SK-N-SH treated with all-trans-retinoic acid at 6 μM for 48 hours (cell line): ENCODE measurements around the gene DDRGK1.

Source experiments
- ATAC-seq: fragments of 200-7000 bp; cut with Tn5 transposase; 3 replicates; pipeline ENCODE4 v1.9.1; 2020; ENCODE audit warnings: mild to moderate bottlenecking, moderate library complexity
- ARNTL ChIP-seq: fragments of 450-650 bp; formaldehyde crosslinking; IDR thresholded peaks from 2 replicates; pipeline ENCODE4 v1.5.0; 2020; ENCODE audit warnings: low read depth, mild to moderate bottlenecking, moderate library complexity, borderline replicate concordance
- BACH2 ChIP-seq: fragments of 250-450 bp; sonication (Bioruptor Pico); IDR thresholded peaks from 2 replicates; pipeline ENCODE4 v1.9.0; 2021; ENCODE audit warnings: mild to moderate bottlenecking, borderline replicate concordance
- CSDC2 ChIP-seq: fragments of 250-450 bp; sonication (Bioruptor Pico); IDR thresholded peaks from 2 replicates; pipeline ENCODE4 v1.5.0; 2020; ENCODE audit warnings: mild to moderate bottlenecking, moderate library complexity
- ESRRG ChIP-seq: fragments of 250-450 bp; sonication (Bioruptor Pico); IDR thresholded peaks from 2 replicates; pipeline ENCODE4 v1.6.1; 2021; ENCODE audit warnings: mild to moderate bottlenecking
- GLIS3 ChIP-seq: fragments of 250-450 bp; sonication (Bioruptor Pico); IDR thresholded peaks from 2 replicates; pipeline ENCODE4 v1.5.0; 2020; ENCODE audit warnings: mild to moderate bottlenecking, moderate library complexity
- ISL1 ChIP-seq: fragments of 250-450 bp; sonication (Bioruptor Pico); IDR thresholded peaks from 2 replicates; pipeline ENCODE4 v2.1.2; 2022; ENCODE audit warnings: mild to moderate bottlenecking, moderate library complexity
- OSR1 ChIP-seq: fragments of 250-450 bp; sonication (Bioruptor Pico); IDR thresholded peaks from 2 replicates; pipeline ENCODE4 v1.8.0; 2022; ENCODE audit warnings: moderate library complexity, mild to moderate bottlenecking, inconsistent platforms
- PPARA ChIP-seq: fragments of 250-450 bp; sonication (Bioruptor Pico); IDR thresholded peaks from 2 replicates; pipeline ENCODE4 v1.5.0; 2020; ENCODE audit warnings: mild to moderate bottlenecking, borderline replicate concordance
- RARB ChIP-seq: fragments of 250-450 bp; sonication (Bioruptor Pico); IDR thresholded peaks from 2 replicates; pipeline ENCODE4 v1.8.0; 2021; ENCODE audit warnings: mild to moderate bottlenecking, moderate library complexity
- SNAI2 ChIP-seq: fragments of 250-450 bp; sonication (Bioruptor Pico); IDR thresholded peaks from 2 replicates; pipeline ENCODE4 v1.5.0; 2020; ENCODE audit warnings: mild to moderate bottlenecking, moderate library complexity
- TCF4 ChIP-seq: fragments of 250-450 bp; sonication (Bioruptor Pico); IDR thresholded peaks from 2 replicates; pipeline ENCODE4 v1.8.0; 2021; ENCODE audit warnings: mild to moderate bottlenecking, moderate library complexity, borderline replicate concordance
- TOX ChIP-seq: fragments of 250-450 bp; sonication (Bioruptor Pico); IDR thresholded peaks from 2 replicates; pipeline ENCODE4 v1.8.0; 2021; ENCODE audit warnings: mild to moderate bottlenecking, moderate library complexity, borderline replicate concordance
- ZC3H10 ChIP-seq: fragments of 250-450 bp; sonication (Bioruptor Pico); IDR thresholded peaks from 2 replicates; pipeline ENCODE4 v1.5.1; 2021; ENCODE audit warnings: mild to moderate bottlenecking, moderate library complexity
- ZFP3 ChIP-seq: fragments of 250-450 bp; sonication (Bioruptor Pico); IDR thresholded peaks from 2 replicates; pipeline ENCODE4 v1.5.0; 2020; ENCODE audit warnings: mild to moderate bottlenecking, moderate library complexity
- ZFP30 ChIP-seq: fragments of 450-650 bp; formaldehyde crosslinking; IDR thresholded peaks from 2 replicates; pipeline ENCODE4 v1.5.0; 2022; ENCODE audit warnings: mild to moderate bottlenecking, moderate library complexity
- ZNF565 ChIP-seq: fragments of 450-650 bp; formaldehyde crosslinking; conservative IDR thresholded peaks from 2 replicates; pipeline ENCODE4 v1.5.0; 2020; ENCODE audit warnings: low read depth, mild to moderate bottlenecking, moderate library complexity
- ZNF70 ChIP-seq: fragments of 450-650 bp; formaldehyde crosslinking; IDR thresholded peaks from 2 replicates; pipeline ENCODE4 v1.5.0; 2020; ENCODE audit warnings: mild to moderate bottlenecking, moderate library complexity
- ZNF8 ChIP-seq: fragments of 450-650 bp; formaldehyde crosslinking; IDR thresholded peaks from 2 replicates; pipeline ENCODE4 v1.5.0; 2020; ENCODE audit warnings: mild to moderate bottlenecking, moderate library complexity
- TF ChIP-seq, protein P1 (sequence below): fragments of 250-450 bp; sonication (Bioruptor Pico); IDR thresholded peaks from 2 replicates; pipeline ENCODE4 v1.8.0; 2020; ENCODE audit warnings: mild to moderate bottlenecking, moderate library complexity, borderline replicate concordance
- TF ChIP-seq, protein P2 (sequence below): fragments of 250-450 bp; sonication (Bioruptor Pico); IDR thresholded peaks from 2 replicates; pipeline ENCODE4 v1.5.1; 2020; ENCODE audit warnings: low read depth, mild to moderate bottlenecking, moderate library complexity
- TF ChIP-seq, protein P3 (sequence below): fragments of 250-450 bp; sonication (Bioruptor Pico); IDR thresholded peaks from 2 replicates; pipeline ENCODE4 v1.5.1; 2021; ENCODE audit warnings: mild to moderate bottlenecking, moderate library complexity
- TF ChIP-seq, protein P4 (sequence below): fragments of 250-450 bp; sonication (Bioruptor Pico); IDR thresholded peaks from 2 replicates; pipeline ENCODE4 v1.5.0; 2020; ENCODE audit warnings: mild to moderate bottlenecking, moderate library complexity

Gene DDRGK1

DNA sequence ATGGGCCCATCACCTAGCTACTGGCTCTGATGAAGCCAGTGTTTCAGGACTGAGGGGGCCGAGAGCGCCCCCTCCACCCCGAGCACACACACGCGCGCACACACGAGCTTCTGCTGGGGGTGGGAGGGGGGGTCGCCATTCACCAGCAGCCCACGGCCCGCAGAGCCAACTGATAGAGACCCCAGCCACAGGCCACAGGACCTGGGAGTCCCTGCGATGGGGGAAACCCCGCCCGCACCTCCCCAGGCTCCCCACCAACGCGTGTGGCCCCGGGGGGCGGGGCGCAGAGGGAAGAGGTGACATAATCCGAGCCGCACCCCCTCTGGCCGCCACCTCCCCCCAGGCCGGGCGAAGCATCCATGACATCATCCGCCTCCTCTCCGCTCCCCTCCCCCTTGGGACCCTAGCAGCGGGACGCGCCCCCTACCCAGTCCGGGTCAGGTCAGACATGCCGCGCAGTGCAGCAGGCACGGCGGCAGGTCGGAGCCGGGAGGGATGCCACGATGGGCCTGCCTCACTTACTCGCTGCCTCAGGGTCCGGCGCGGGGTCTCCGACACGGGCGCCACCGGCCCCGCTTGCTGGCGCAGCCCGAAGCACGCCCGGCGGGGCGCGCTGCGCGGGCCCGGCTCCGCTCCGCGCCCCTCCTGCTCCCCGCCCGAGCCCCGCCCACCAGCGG, 31.4 kb downstream of the DDRGK1 start, which contains the start of gene LZTS3 (continued):
- TF ChIP-seq ZNF8 (CRISPR knock-in tag) (no peak), ZFP3 (CRISPR knock-in tag) (no peak), ZNF565 (CRISPR knock-in tag) (0 out of 2 replicates have a peak, but pooled peaks have one; percentile 23)

- TF ChIP-seq RARB (CRISPR knock-in tag) (no peak), TCF4 (no peak), ARNTL (CRISPR knock-in tag) (no peak), TOX (CRISPR knock-in tag) (no peak), ISL1 (CRISPR knock-in tag) (no peak), ZNF8 (CRISPR knock-in tag) (no peak), OSR1 (CRISPR knock-in tag) (no peak), ZNF70 (no peak), ZNF565 (CRISPR knock-in tag) (no peak), ZC3H10 (CRISPR knock-in tag) (no peak), ZFP30 (CRISPR knock-in tag) (no peak), CSDC2 (CRISPR knock-in tag) (no peak), SNAI2 (CRISPR knock-in tag) (no peak)
- ATAC-seq, result no peak
Observed at GRCh38 chr20:3172126-3172932, 32.2 kb downstream of the DDRGK1 start.

DNA sequence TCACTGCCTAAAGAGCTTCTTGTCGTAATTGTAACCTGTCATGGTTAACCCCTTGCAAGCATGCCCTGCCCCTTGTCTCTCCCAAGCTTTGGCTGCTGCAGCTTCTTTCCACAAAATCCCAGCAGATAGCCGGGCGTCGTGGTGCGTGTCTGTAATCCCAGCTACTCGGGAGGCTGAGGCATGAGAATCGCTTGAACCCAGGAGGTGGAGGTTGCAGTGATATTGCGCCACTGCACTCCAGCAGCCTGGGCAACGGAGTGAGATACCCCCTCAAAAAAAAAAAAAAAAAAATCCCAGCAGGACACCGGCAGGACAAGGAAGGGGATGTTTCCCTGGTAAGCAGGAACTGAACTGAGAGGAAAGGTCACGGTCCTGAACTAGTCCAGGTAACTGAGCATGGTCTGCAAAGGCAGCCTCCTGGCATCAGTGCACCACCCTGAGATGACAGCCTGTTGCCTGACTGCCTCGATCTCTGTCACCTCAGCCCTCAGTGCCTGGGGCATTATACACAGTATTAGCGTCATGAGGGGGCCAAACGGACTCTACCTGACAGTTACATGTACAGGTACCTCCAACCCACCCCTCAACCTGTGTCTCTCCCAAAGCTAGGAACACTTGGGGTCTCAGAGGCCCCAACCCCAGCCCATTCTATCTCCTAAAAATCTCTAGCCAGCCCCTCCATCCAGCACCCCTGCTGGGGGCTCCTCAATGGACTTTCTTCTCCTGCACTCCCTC, 32.9 kb downstream of the DDRGK1 start:
- TF ChIP-seq ZC3H10 (CRISPR knock-in tag), result no peak
- TF ChIP-seq, protein P1, sequence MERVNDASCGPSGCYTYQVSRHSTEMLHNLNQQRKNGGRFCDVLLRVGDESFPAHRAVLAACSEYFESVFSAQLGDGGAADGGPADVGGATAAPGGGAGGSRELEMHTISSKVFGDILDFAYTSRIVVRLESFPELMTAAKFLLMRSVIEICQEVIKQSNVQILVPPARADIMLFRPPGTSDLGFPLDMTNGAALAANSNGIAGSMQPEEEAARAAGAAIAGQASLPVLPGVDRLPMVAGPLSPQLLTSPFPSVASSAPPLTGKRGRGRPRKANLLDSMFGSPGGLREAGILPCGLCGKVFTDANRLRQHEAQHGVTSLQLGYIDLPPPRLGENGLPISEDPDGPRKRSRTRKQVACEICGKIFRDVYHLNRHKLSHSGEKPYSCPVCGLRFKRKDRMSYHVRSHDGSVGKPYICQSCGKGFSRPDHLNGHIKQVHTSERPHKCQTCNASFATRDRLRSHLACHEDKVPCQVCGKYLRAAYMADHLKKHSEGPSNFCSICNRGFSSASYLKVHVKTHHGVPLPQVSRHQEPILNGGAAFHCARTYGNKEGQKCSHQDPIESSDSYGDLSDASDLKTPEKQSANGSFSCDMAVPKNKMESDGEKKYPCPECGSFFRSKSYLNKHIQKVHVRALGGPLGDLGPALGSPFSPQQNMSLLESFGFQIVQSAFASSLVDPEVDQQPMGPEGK (CRISPR knock-in tag), result no peak
- no peak for TF ChIP-seq TCF4
- TF ChIP-seq, protein P2, sequence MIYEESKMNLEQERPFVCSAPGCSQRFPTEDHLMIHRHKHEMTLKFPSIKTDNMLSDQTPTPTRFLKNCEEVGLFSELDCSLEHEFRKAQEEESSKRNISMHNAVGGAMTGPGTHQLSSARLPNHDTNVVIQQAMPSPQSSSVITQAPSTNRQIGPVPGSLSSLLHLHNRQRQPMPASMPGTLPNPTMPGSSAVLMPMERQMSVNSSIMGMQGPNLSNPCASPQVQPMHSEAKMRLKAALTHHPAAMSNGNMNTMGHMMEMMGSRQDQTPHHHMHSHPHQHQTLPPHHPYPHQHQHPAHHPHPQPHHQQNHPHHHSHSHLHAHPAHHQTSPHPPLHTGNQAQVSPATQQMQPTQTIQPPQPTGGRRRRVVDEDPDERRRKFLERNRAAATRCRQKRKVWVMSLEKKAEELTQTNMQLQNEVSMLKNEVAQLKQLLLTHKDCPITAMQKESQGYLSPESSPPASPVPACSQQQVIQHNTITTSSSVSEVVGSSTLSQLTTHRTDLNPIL, result no peak
- no peak for TF ChIP-seq ZNF565 (CRISPR knock-in tag)
- no peak for TF ChIP-seq ISL1 (CRISPR knock-in tag)
- TF ChIP-seq ZFP30 (CRISPR knock-in tag), result no peak
- TF ChIP-seq GLIS3 (CRISPR knock-in tag), result no peak
- no peak for ATAC-seq

DNA sequence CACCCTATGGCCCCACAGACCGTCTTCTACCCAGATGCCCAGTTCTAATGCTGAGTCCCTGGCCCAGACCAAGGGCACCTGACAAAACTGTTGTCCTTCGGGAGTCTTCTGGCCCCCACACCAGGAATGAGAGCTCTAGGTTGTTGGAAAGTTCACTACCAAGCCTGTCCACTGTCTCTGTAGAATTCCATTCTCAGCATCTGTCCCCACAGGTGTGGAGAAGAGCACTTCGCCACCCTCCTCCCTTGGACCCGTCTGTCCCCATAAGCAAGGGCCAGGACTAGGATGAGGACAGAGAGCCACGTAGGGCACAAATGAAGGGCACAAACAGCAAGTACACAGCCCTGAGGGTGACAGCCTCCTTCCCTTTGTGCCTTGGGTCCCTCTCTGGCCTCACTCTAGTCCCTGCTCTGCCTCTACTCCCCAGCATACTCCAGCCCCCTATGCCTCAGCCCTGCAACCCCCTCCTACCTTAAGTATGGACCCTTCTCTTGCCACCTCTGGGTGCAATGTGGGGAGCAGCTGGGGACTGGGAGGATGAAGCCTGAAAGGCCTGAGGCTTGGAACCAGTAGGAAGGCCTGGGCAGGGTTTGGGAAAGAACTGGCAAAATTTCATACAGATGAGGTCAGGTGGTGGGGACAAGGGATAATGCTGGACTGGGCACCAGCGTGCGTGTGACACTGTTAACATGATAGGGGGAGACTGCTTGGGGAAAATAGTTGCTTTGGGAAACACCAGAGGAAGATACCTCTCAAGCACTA, 35.5 kb downstream of the DDRGK1 start:
- no peak for ATAC-seq
- TF ChIP-seq RARB (CRISPR knock-in tag) (no peak), PPARA (CRISPR knock-in tag) (no peak), OSR1 (CRISPR knock-in tag) (no peak), ZNF565 (CRISPR knock-in tag) (no peak), TOX (CRISPR knock-in tag) (no peak), TCF4 (no peak), ZFP3 (CRISPR knock-in tag) (no peak), ZFP30 (CRISPR knock-in tag) (no peak), CSDC2 (CRISPR knock-in tag) (no peak), BACH2 (CRISPR knock-in tag) (no peak), SNAI2 (CRISPR knock-in tag) (no peak), GLIS3 (CRISPR knock-in tag) (no peak), ESRRG (CRISPR knock-in tag) (no peak), ARNTL (CRISPR knock-in tag) (no peak)
- TF ChIP-seq, protein P3, sequence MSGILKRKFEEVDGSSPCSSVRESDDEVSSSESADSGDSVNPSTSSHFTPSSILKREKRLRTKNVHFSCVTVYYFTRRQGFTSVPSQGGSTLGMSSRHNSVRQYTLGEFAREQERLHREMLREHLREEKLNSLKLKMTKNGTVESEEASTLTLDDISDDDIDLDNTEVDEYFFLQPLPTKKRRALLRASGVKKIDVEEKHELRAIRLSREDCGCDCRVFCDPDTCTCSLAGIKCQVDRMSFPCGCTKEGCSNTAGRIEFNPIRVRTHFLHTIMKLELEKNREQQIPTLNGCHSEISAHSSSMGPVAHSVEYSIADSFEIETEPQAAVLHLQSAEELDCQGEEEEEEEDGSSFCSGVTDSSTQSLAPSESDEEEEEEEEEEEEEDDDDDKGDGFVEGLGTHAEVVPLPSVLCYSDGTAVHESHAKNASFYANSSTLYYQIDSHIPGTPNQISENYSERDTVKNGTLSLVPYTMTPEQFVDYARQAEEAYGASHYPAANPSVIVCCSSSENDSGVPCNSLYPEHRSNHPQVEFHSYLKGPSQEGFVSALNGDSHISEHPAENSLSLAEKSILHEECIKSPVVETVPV (CRISPR knock-in tag), result no peak
- TF ChIP-seq, protein P4, sequence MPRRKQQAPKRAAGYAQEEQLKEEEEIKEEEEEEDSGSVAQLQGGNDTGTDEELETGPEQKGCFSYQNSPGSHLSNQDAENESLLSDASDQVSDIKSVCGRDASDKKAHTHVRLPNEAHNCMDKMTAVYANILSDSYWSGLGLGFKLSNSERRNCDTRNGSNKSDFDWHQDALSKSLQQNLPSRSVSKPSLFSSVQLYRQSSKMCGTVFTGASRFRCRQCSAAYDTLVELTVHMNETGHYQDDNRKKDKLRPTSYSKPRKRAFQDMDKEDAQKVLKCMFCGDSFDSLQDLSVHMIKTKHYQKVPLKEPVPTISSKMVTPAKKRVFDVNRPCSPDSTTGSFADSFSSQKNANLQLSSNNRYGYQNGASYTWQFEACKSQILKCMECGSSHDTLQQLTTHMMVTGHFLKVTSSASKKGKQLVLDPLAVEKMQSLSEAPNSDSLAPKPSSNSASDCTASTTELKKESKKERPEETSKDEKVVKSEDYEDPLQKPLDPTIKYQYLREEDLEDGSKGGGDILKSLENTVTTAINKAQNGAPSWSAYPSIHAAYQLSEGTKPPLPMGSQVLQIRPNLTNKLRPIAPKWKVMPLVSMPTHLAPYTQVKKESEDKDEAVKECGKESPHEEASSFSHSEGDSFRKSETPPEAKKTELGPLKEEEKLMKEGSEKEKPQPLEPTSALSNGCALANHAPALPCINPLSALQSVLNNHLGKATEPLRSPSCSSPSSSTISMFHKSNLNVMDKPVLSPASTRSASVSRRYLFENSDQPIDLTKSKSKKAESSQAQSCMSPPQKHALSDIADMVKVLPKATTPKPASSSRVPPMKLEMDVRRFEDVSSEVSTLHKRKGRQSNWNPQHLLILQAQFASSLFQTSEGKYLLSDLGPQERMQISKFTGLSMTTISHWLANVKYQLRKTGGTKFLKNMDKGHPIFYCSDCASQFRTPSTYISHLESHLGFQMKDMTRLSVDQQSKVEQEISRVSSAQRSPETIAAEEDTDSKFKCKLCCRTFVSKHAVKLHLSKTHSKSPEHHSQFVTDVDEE (CRISPR knock-in tag), result no peak
- TF ChIP-seq, protein P2, result no peak
